Activated CD8-positive, alpha-beta memory T cell treated with anti-CD3 and anti-CD28 coated beads, Interleukin-2, amount 50 U/mL, for 24 hours (primary cell): Measurements from ENCODE around the gene KIF26A.

Experiments used
- DNase-seq: peaks from one replicate; pipeline ENCODE4 v3.0.0-alpha.2; 2020; ENCODE audit errors: extremely low read depth

KIF26A gene

DNA sequence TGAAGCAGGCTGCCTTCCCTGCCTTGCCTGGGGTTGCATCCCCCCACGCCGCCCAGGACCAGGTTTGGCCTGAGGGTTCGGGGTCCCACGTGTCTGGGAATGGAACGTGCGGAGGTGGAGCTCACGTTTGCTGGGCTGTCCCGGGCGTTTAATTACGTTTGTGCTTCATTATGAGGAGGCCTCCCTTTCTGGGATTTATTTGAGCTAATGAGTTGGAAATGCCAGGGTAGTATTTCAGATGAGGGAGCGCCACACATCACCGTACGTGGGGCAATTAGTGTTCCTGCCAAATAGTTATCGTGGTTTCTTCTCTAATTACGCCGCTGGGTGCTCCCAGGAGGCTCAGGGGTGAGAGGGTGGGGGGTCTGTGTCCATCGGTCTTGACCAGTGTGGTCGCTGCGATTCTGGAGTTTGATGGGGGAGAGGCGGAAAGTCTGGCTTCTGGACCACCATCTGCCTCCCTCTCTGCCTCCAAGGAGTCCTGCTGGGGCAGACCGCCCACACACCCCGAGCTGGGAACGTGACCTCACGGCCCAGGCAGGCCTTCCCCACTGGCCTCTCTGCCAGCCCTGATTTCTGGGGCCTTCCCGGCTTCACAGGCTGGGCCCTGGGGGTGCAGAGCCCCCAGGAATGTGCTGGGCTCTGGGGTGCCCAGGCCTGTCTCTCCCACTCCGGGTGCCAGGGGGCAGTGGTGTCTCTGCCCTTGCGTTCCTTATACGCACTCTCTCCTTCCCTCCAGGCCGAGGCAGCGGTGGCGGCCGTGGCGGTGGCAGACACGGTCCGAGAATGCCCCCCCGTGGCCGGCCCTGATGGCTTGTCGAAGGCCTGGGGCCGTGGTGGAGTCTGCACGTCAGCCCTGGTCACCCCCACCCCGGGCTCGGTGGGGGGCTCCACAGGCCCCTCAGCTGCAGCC lies 18.9 kb downstream of the KIF26A start:
- no peak for DNase-seq

DNA sequence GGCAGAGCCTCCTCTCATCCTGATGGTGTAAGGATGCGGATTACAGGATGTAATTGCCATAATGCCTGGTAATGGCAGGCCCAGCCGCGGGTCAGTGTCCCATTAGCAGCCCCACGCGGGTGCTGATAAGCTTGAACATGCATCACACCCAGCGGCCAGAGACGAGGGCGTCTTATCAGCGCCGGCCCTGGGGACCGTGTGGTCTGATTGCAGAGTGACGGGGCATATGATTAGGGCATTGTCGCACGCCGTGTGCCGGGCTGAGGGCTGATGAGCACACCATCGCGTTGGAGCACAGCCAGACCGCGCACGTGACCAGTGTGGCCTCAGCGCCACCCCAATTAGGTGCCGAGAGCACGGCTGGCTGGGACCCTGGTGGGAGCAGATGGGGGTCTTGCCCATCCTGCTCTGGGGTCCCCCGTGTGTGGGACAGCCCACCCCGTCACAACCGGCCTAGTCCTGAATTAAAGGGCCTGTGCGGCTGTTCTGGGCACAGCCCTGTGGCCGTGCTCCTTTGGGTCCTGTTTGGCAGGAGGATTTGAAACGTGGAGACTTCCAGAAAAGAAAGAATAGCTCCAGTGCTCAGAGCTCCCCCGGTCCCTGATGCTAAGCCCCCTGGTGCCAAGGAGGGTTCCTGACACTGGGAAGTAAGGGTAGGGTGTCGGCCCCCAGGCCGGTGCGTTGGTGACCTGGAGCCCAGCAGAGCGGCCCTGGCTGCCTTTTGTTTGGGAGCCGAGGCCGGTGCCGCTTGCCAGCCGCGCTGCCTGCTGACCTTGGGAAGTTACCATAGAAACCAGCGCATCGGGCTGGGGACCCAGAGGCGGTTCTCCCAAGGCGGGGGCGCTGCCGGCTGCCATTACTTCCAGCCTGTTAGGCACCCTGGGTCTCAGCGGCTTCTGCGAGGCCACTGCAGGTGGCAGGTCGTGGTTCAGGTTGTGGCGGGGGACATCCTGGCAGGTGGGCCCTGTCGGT lies 20.7 kb downstream of the KIF26A start:
- DNase-seq, result no peak

DNA sequence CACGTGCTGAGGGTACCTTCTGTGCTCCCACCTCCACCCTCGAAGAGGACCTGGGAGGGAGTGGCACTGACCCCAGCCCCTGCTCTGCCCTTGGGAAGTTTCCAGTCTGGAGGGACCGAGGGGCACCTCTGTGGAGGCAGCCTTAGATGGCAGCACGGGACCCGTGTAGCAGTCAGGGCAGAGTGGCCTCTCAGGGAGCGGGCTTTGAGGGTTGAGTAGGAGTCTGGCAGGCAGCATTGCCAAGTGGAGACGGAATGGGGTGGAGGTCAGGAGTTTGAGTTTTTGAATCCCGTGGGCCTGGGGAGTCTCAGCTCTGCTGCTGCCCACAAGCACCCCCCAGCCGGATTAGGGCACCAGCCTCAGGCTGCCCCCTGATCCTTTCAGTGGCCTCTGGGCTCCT lies 21.6 kb downstream of the KIF26A start:
- DNase-seq, result no peak

DNA sequence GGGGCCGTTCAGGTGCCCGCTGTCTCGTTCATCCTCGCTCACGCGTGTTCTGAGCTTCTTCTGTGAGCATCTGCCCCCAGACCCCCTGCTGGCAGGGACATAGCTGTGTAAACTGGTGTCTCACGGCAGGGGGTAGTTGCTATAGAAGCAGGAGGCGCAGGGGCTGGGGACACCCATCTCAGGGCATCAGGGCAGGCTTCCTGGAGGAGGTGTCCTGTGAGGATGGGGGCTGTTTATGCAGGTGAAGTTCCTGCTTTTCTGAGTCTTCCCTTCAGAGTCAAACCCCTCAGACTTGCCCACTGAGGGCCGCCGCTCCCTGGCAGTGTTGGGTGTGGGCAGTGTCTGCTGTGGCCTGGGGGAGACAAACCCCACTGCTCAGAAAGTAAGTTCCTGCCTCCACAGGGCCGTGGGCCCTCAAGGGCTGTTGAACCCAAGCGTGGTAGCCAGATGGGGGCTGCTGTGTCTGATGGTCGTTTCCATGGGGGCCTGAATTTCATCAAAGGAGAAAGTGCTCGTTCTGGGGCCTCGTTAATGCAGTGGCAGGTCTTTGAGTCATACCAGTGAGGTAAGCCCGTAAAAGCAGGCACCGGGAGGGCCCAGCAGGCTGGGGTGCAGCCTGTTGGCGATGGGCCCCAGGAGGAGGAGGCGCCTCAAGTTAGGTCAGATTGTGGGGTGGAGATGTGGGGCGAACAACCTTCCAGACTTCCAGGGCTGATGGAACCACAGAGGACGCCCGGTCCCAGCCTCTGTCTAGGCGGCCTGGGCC lies 23.4 kb downstream of the KIF26A start:
- no peak for DNase-seq

DNA sequence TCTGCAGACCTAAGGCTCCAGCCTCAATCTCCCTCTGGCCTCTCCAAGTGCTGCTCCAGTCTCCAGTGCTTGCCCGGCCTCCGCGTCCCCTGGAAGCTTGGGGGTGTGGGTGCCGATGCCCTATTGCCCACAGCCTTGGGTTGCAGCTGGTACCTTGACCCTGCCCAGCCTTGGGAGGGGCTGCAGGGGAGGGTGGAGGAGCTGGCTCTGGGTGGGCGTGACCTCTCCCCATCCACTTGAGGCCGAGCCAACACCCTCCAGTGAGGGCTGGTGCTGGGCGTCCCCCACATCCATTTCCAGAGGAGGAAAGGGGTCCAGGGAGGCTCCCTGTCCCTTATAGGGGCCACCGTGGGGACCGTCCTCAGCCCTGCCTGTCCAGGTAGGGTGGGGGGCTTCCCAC lies 24.1 kb downstream of the KIF26A start:
- DNase-seq, result no peak

DNA sequence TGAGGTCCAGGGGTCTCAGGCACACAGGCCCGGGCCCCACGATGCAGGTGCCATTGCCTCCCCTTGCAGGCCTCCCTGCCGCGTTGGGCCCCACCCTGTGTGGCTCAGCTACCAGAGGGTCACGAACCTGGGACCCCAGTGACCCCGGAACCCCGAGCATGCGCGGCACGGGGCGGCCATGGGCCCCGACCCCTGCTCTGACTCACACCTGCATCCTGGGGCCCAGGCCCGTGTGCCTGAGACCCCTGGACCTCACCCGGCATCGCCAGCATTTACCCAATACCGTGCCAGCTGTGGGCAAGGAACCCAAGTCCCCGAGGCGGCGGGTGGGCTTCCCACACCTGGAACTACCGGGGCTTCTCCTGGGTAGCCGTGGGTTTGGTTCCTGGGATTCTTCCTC lies 25.2 kb downstream of the KIF26A start:
- no peak for DNase-seq

DNA sequence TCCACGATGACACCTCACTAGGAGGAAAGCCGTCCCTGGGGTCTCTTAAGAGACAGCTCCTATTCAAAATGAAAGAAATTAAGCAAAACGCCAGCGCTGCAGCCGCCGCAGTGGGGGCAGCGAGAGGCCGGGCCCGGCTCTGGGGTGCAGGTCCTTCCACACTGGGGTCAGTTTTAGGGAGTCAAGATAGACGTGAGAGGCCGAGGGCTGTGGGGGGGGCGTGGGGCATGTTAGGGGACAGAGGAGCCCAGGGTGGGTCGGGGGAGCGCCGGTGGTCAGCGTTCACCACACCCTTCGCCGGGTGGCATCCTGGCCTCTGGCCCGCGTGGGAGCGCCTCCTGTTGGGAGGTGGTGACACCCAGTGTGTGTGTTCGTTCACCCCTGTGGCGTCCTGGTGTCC lies 25.7 kb downstream of the KIF26A start:
- DNase-seq, result no peak

DNA sequence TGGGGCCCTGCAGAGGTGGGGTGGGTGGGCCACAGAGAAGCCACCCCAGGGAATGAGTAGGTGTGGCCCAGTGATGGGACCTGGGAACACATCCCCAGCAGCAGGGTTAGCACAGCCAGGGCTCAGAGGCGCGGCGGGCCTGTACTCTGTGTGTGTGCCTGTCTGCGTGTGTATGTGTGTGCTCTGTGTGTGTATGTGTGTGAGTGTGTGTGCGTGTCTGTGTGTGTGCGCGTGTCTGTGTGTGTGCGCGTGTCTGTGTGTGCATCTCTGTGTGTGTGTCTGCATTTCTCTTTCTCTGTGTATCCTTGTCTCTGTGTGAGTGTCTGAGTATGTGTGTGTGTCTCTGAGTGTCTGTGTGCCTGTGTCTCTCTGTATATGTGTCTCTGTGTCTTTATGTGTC lies 26.1 kb downstream of the KIF26A start:
- no peak for DNase-seq

DNA sequence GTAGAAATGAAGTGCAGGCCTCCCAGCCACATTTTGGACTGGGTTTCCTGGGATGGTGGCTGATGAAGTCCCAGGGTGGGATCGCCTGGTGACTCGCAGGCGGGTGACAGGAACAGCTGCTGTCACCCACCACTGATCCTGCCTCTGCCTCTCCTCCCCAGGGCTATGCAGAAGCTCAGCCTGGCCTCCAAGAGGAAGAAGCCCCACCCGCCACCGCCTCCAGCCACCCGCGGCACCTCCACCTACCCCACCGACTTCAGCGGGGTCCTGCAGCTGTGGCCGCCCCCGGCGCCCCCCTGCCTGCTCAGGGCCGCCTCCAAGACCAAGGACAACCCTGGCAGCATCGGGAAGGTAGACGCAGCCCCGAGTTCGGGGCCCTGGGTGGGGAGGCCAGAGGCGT lies 28.3 kb downstream of the KIF26A start:
- no peak for DNase-seq

DNA sequence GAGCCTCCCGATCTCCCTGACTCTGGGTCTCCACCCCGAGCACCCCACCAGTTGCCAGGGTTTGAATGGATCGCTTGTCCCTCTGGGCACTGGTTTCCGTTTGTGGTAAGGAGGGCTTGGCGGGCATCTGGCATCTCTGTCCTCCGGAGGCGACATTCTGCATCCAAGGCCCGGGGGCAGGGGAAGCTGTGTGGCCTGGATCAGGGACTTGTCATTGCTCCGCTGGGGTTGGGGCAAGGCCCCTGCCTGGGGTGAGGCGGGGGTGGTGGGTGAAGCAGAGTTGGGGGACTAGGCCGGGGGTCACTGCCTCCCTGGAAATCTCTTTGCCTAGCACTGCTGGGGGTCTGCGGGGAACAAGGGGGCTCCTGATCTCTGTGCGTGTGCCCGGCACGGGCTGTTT lies 30.2 kb downstream of the KIF26A start:
- no peak for DNase-seq

DNA sequence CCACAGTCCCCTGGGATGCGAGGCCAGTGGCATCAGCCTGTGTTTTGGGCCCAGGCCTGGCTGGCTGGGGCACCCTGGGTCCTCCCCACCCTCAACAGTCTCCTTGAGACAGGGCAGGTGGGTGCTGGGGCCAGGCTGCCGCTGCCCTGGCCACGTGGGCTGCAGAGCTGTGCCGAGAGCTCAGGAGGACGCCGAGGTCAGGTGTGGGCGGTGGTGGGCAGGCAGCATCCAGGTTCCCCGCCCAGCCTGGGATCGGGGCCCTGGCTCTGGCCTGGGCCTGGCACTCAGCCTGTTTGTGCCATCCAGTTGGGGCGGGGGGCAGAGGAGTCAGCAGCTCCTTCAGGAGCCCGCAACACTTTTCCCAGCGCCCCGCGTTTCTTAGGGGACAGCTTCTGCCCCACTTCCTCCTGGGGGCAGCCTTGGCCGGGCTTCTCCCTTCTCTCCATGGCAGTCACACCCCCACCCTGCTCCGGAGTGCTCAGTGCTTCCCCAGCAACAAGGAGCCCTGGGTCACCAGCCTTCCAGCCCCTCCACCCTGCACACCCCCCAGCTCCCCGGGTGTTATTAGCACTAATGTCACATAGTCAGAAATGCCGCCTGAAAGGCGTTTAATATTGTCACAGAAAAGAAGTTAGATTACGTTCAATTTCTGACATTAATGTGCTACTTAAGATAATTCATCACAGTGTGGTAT lies 30.8 kb downstream of the KIF26A start:
- DNase-seq, result no peak

DNA sequence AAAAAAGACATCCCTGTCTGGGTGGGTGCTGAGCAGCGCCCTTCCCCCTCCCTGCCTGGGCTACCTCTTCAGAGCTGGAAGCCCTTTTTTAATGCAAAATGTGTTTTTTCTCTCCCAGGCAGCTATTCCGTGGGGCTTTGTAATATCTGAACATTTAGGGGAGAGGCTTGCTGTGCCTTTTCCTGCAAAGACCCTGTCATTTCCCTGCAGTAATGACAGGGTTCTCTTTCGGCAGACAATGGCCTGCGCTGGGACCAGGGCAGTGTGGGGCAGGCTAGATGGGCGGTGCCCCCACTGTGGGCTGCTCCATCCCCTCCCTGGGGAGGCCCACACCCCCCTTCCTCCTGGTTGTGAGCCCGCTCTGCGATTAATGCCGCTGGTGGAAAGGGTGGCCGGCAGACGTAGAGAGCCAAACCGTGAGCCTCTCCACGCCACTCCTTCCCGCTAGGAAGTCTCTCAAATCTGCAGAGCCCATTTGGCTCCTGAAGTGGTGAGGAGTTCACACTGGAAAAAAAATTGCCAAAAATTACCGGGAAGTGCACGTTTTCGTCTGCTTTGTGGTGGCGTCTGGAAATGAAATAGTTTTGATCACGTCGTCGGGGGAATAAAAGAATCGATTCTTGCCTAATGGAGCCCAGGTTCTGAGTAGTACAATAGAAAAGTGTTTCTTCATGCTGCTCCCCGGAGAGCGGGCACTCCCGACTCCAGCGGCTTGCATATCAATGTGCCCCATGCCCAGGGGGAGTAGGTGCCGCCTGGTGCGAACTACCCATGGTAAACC lies 31.5 kb downstream of the KIF26A start:
- no peak for DNase-seq

DNA sequence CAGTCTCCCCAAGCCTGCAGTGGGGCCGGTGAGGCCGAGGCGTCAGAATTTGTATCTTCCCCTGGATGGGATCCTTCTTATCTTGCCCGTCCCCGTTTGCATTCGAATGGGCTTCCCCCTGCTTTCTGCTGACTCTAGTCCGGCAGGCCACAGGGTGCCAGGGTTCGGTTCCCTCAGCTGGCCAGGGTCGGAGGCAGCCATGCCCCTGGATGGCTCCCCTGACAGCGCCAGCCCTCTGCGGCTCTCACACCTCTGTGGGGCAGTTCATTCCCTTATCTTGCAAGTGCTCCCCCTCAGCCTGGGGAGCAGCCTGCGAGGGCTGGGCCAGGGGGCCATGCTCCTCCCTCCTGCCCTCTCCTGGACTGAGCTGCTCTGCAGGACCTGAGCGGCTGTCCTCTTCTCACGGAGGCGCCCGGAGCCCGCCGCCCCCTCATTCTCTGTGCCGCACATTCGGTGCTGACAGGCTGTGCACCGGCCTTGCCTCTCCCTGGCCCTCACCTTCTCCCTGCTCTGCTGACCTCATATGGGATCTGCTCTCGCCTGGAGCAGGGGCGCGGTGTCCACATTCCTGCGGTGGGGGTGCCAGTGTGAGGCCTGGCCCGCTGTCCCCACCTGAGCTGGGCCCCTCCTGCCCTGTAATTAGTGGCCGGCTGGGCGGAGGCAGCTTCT lies 32.8 kb downstream of the KIF26A start:
- DNase-seq, result no peak

DNA sequence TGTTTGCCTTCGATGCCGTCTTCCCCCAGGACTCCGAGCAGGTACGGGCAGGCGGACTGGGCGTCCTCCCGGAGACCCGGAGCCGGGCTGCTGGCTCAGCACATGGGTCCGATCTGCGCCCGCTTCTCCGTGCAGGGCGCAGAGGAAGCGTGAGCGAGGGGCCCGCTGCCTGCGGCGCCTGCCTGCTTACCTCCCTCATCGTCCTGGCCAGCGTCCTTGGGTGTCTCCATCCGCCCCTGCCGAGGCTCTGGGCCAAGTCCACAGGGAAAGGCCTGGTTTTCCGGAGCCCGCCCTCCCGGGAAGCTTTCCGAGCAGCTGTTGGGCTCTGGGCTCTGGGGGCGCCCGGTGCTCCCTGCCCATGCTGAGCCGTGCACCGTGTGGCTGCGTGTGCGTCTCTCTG lies 33.5 kb downstream of the KIF26A start:
- no peak for DNase-seq

DNA sequence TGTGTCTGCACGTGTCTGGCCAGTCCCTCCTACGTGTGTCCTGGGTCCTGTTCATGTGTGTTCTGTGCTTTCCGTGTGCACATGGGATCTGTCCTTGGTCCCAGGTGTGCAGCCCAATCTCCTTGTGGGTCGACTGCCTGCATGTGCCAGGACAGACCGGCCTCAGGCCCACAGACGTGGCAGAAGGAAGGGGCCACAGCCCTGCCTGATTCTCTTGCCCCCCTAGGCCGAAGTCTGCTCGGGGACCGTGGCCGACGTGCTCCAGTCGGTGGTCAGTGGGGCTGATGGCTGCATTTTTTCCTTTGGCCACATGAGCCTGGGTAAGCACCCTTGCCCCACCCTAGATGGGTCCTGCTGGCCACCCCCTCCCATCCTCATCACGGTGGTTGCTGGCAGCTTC lies 34.0 kb downstream of the KIF26A start:
- DNase-seq, result no peak

DNA sequence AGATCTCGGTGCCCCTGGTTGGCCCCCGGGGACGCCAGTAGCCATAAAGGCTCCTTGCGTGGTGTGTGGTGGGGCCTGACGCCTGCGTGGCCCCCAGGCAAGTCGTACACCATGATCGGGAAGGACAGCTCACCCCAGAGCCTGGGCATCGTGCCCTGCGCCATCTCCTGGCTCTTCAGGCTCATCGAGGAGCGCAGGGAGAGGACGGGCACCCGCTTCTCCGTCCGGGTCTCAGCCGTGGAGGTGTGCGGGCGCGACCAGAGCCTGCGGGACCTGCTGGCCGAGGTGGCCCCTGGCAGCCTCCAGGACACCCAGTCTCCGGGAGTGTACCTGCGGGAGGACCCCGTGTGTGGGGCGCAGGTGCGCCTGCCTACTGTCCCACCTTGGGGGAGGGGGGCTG lies 34.5 kb downstream of the KIF26A start:
- DNase-seq, result no peak

DNA sequence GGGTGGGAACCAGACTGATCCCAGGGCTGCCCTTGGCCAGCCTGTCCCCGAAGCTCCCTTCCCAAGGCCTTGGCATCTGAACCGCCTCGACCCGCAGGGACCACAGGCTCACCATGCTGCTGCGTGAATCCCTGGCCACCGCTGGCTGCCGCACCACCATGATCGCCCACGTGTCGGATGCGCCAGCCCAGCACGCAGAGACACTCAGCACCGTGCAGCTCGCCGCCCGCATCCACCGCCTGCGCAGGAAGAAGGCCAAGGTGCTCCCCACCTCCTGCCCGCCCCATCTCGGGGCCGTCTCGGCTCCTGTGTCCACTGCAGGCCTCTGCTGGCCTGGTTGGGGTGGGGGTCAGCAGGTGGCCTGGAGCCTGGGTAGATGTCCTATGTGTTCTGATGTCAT lies 35.7 kb downstream of the KIF26A start:
- DNase-seq, result no peak

DNA sequence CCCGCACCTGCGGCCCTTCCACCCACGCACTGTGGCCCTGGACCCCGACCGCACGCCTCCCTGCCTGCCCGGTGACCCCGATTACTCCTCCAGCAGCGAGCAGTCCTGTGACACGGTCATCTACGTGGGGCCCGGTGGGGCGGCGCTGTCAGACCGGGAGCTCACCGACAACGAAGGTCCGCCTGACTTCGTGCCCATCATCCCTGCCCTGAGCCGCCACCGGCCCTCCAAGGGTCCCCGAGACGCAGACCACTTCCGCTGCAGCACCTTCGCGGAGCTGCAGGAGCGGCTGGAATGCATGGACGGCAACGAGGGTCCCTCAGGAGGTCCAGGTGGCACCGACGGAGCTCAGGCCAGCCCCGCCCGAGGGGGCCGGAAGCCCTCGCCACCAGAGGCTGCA lies 36.7 kb downstream of the KIF26A start:
- DNase-seq, result no peak

DNA sequence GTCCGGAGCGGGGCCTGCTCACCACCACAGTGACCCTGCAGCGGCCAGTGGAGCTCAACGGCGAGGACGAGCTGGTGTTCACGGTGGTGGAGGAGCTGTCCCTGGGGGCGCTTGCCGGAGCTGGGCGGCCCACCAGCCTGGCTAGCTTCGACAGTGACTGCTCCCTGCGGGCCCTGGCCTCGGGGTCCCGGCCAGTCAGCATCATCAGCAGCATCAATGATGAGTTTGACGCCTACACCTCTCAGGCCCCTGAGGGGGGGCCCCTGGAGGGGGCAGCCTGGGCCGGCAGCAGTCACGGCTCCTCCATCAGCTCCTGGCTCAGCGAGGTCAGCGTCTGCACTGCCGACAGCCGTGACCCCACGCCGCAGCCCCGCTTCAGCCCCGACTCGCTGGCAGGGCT lies 37.4 kb downstream of the KIF26A start:
- no peak for DNase-seq

DNA sequence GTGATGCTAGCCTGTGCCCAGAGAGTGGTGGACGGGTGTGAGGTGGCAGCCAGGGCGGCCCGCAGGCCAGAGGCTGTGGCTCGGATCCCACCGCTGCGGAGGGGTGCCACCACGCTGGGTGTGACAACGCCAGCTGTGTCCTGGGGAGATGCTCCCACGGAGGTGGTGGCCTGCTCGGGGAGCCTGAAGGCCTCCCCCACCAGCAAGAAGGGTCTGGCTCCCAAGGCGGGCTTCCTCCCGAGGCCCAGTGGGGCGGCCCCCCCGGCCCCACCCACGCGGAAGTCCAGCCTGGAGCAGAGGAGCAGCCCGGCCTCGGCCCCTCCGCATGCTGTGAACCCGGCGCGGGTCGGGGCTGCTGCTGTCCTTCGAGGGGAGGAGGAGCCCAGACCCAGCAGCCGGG lies 38.2 kb downstream of the KIF26A start:
- DNase-seq, result no peak
